ENCODE measurements around the gene MACF1.

DNA sequence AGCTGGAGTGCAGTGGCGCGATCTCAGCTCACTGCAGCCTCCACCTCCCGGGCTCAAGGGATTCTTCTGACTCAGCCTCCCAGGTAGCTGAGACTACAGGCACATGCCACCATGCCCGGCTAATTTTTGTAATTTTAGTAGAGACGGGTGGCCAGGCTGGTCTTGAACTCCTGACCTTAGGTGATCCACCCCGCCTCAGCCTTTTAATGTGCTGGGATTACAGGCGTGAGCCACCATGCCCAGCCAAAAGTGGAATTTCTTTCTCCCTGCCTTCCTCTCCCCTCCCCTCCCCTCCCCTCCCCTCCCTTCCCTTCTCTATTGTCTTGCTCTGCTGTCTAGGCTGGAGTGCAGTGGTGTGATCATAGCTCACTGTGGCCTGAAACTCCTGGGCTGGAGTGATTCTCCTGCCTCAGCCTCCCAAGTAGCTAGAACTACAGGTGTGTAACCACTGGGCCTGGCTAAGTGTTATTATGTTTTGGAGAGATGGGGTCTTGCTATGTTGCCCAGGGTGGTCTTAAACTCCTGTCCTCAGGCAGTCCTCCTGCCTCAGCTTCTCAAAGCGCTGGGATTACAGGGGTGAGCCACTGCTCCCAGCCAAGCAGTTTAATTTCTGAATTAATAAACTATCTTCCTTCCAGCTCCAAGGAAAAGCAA lies 10.0 kb upstream of the MACF1 start:
- TF ChIP-seq POLR2AphosphoS5 (IDR thresholded peaks at IDR 0.05; ENCODE audit: low read depth, low read length) (no peak), POLR2A (IDR thresholded peaks at IDR 0.05; ENCODE audit: low read depth, low read length) (no peak), TAF1 (IDR thresholded peaks at IDR 0.05; ENCODE audit: low read depth, low read length) (no peak), SPI1 (IDR thresholded peaks at IDR 0.05; ENCODE audit: low read depth, low read length) (no peak), POU2F2 (IDR thresholded peaks at IDR 0.05; ENCODE audit: low read depth, low read length) (no peak)

All from GM12891 (cell line).